Measurements from ENCODE around the gene TCF7L1. TPM values are rescaled to one million over a fixed set of nuclear protein-coding genes. Genes with fewer than 3 reads are reported as not detected.
"Not testable (repeated sequence)": the region's sequence is repeated elsewhere in the genome, so short reads cannot be mapped to it uniquely, and the experiment has no call there.

TCF7L1 gene
- total RNA-seq, 4 donors from 2014 or later, result 0.75 to 2.9 (median 1.1) TPM

- H3K27ac ChIP-seq, result peak overlapping the region; percentile 21 to 74 (median 34)
- H3K4me3 ChIP-seq, result no peak overlapping the region
- no peak for DNase-seq
- 61 to 68% methylated on average over 11 to 19 of the region's 19 CpGs for WGBS, 2 donors (ENCODE audit: low coverage in 1 of 2)
- in situ Hi-C loops (cut with MboI; ENCODE audit: low pct_ligation_motif_present in 1 of 4, low pct_unique_long_range_greater_than_20kb in 1 of 4, low sequenced_read_pairs in 3 of 4), result no loop called here
- no peaks in the 10 kb centered on the region for H3K27me3 ChIP-seq
- no peaks in the 10 kb centered on the region for H3K9me3 ChIP-seq
- TF ChIP-seq CTCF (IDR thresholded peaks at IDR 0.05) (no peak), POLR2A (IDR thresholded peaks at IDR 0.05) (no peak), EP300 (IDR thresholded peaks at IDR 0.05; ENCODE audit: low read depth) (no peak), POLR2AphosphoS5 (IDR thresholded peaks at IDR 0.05) (no peak)
- H3K36me3 ChIP-seq, result no peaks in the 10 kb centered on the region
- intact Hi-C loops (cut with DNase I; ENCODE audit: low total_unique reads), result no loop called here
- H3K4me1 ChIP-seq, result peaks cover 13 to 38% (median 26%) of the 10 kb centered on the region in 4 donors
Measured at GRCh38 chr2:85309699-85310321, 176.6 kb downstream of the TCF7L1 start.

- Histone ChIP-seq H3K4me1 (peaks cover 13 to 38% (median 26%) of the 10 kb centered on the region in 4 donors), H3K27ac (peak overlapping the region; percentile 21 to 74 (median 34)), H3K36me3 (no peaks in the 10 kb centered on the region), H3K9me3 (no peaks in the 10 kb centered on the region), H3K4me3 (no peak overlapping the region), H3K27me3 (no peaks in the 10 kb centered on the region)
- no peak for DNase-seq
- intact Hi-C loops (cut with DNase I; ENCODE audit: low total_unique reads), result no loop called here
- no peak for TF ChIP-seq CTCF (IDR thresholded peaks at IDR 0.05)
- TF ChIP-seq POLR2A (IDR thresholded peaks at IDR 0.05), result no peak
- TF ChIP-seq POLR2AphosphoS5 (IDR thresholded peaks at IDR 0.05), result no peak
- TF ChIP-seq EP300 (IDR thresholded peaks at IDR 0.05; ENCODE audit: low read depth), result no peak
- WGBS, 2 donors (ENCODE audit: low coverage in 1 of 2), result 83 to 92% methylated on average over 3 of the region's 3 CpGs
- in situ Hi-C loops (cut with MboI; ENCODE audit: low pct_ligation_motif_present in 1 of 4, low pct_unique_long_range_greater_than_20kb in 1 of 4, low sequenced_read_pairs in 3 of 4), result no loop called here
Measured at GRCh38 chr2:85310330-85310729, 177.1 kb downstream of the TCF7L1 start.

GRCh38 chr2:85312404-85312803, 179.2 kb downstream of the TCF7L1 start:
- intact Hi-C loops (cut with DNase I; ENCODE audit: low total_unique reads), result no loop called here
- peaks cover 0 to 7% (median 3%) of the 10 kb centered on the region in 4 donors for H3K36me3 ChIP-seq
- TF ChIP-seq POLR2AphosphoS5 (IDR thresholded peaks at IDR 0.05) (no peak), CTCF (IDR thresholded peaks at IDR 0.05) (no peak), POLR2A (IDR thresholded peaks at IDR 0.05) (no peak), EP300 (IDR thresholded peaks at IDR 0.05; ENCODE audit: low read depth) (no peak)

DNA sequence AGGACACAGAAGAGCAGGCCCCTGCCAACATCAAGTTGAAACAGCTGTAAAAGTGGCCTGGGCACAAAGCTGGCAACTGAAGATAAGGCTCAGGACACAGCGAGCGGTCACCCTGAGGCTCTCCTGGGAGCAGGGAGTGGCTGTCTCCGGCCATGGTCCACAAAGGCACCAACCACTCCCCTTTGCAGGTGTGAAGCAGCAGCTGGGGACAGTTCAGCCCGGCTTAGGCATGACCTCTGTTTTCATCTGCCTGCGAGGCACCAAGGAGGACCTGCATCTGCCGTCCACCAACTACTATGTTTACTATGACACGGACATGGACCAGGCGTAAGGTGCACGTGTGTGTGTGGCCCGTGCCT, 181.7 kb downstream of the TCF7L1 start:
- intact Hi-C loops (cut with DNase I; ENCODE audit: low total_unique reads), result no loop called here
- H3K27me3 ChIP-seq, result no peaks in the 10 kb centered on the region

More at GRCh38 chr2:85312404-85312803, 179.2 kb downstream of the TCF7L1 start:
- peaks cover 13 to 29% (median 20%) of the 10 kb centered on the region in 4 donors for H3K4me1 ChIP-seq
- WGBS, 2 donors (ENCODE audit: low coverage in 1 of 2), result 79 to 84% methylated on average over 3 to 7 of the region's 7 CpGs
- no peaks in the 10 kb centered on the region for H3K9me3 ChIP-seq
- no peaks in the 10 kb centered on the region for H3K27me3 ChIP-seq
- no peak for DNase-seq
- no peak overlapping the region for H3K27ac ChIP-seq
- in situ Hi-C loops (cut with MboI; ENCODE audit: low pct_ligation_motif_present in 1 of 4, low pct_unique_long_range_greater_than_20kb in 1 of 4, low sequenced_read_pairs in 3 of 4), result no loop called here
- H3K4me3 ChIP-seq, result no peak overlapping the region

GRCh38 chr2:85315921-85316320, 182.7 kb downstream of the TCF7L1 start:
- DNase-seq; H3K4me3 ChIP-seq; H3K9me3 ChIP-seq; H3K27me3 ChIP-seq; in situ Hi-C loops (cut with MboI; ENCODE audit: low pct_ligation_motif_present in 1 of 4, low pct_unique_long_range_greater_than_20kb in 1 of 4, low sequenced_read_pairs in 3 of 4); intact Hi-C loops (cut with DNase I; ENCODE audit: low total_unique reads); H3K27ac ChIP-seq: not testable (repeated sequence)
- Histone ChIP-seq H3K36me3 (peaks cover 0 to 31% (median 13%) of the 10 kb centered on the region in 4 donors), H3K4me1 (peaks cover 0 to 12% (median 3%) of the 10 kb centered on the region in 4 donors)
- 97% methylated on average over 5 of the region's 5 CpGs; no CpG with 5 or more reads in 1 of the 2 donors for WGBS, 2 donors (ENCODE audit: low coverage in 1 of 2)

More for the DNA sequence above, 181.7 kb downstream of the TCF7L1 start:
- Histone ChIP-seq H3K27ac (no peak overlapping the region), H3K4me1 (peaks cover 0 to 14% (median 3%) of the 10 kb centered on the region in 4 donors), H3K36me3 (peaks cover 0 to 20% (median 8%) of the 10 kb centered on the region in 4 donors), H3K9me3 (no peaks in the 10 kb centered on the region), H3K4me3 (no peak overlapping the region)
- in situ Hi-C loops (cut with MboI; ENCODE audit: low pct_ligation_motif_present in 1 of 4, low pct_unique_long_range_greater_than_20kb in 1 of 4, low sequenced_read_pairs in 3 of 4), result no loop called here
- TF ChIP-seq EP300 (IDR thresholded peaks at IDR 0.05; ENCODE audit: low read depth) (no peak), POLR2A (IDR thresholded peaks at IDR 0.05) (no peak), POLR2AphosphoS5 (IDR thresholded peaks at IDR 0.05) (no peak), CTCF (IDR thresholded peaks at IDR 0.05) (no peak)
- peak; percentile 27 for DNase-seq
- 78% methylated on average over 5 of the region's 10 CpGs; no CpG with 5 or more reads in 1 of the 2 donors for WGBS, 2 donors (ENCODE audit: low coverage in 1 of 2)
